ENCODE data around the gene IFITM5.

DNA sequence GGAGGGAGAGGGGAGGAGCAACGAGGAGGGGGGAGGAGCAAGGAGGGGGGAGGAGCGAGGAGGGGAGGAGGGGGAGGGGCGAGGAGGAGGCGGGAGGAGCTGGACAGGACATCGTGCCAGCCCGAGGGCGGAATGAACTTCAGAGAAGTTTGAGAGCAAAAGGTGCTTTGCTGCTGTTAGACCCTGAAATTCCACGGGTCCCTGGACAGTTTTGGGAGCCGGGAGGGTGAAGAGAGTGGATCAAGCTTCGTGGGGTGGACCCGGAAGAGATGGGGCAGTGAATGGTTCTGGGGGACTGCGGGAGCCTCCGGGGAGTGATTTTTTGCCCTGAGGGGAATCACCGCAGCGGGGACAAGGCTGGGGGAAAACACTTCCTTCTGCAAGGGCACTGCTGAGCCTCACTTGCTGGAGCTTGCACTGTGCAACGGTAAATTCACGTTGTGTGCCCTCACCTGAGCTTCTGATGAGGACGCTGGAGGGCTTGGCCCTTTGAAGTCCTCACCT, 31.8 kb downstream of the IFITM5 start:
- no peak for TF ChIP-seq ZNF384 (IDR thresholded peaks at IDR 0.05)
- TF ChIP-seq FOXM1 (IDR thresholded peaks at IDR 0.05; ENCODE audit: borderline replicate concordance) = no peak
- no peak for TF ChIP-seq CTBP1 (IDR thresholded peaks at IDR 0.05; ENCODE audit: borderline replicate concordance)
- no peak for TF ChIP-seq BHLHE40 (IDR thresholded peaks at IDR 0.05; ENCODE audit: borderline replicate concordance)
- TF ChIP-seq ARNT (IDR thresholded peaks at IDR 0.05) = no peak
- no peak for TF ChIP-seq TARDBP (IDR thresholded peaks at IDR 0.05)
- no peak for TF ChIP-seq SUZ12 (IDR thresholded peaks at IDR 0.05)
- TF ChIP-seq SP1 (IDR thresholded peaks at IDR 0.05) = no peak
- no peak for TF ChIP-seq LEF1 (IDR thresholded peaks at IDR 0.05; ENCODE audit: borderline replicate concordance)
- no peak for TF ChIP-seq ELF4 (IDR thresholded peaks at IDR 0.05)

All from HEK293T (cell line).